ENCODE measurements around the gene MMRN1. TPM values are rescaled to one million over a fixed set of nuclear protein-coding genes. Genes with fewer than 3 reads are reported as not detected.
"Not testable (repeated sequence)": the region's sequence is repeated elsewhere in the genome, so short reads cannot be mapped to it uniquely, and the experiment has no call there.

The MMRN1 gene
- total RNA-seq, 6 experiments from 2014 or later: 5.4 to 19.0 (median 11.0) TPM

DNA sequence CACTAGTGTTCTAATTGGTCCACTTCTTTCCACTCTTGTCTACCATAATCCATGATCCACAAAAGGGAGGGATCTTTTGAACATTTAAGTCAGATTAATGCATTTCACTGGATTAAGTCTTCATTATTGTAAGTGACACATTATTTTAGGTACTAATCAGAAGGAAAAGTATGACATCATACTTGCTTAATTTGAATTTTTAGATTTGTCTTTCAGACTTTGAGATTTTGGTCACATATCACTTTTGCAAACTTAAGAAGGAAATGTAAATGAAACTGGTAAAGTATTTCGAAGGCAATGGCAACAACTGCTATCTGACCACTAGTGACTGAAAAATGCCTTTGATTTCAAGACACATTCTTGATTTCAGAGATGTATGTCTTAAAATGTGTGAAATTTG, 5.2 kb downstream of the MMRN1 start:
- H3K27ac ChIP-seq: no peak overlapping the region
- no peaks in the 10 kb centered on the region for H3K9me3 ChIP-seq
- no peak overlapping the region for H3K4me3 ChIP-seq
- H3K27me3 ChIP-seq: no peaks in the 10 kb centered on the region
- DNase-seq: no peak
- intact Hi-C loops (cut with DNase I): no loop called here
- H3K36me3 ChIP-seq: no peaks in the 10 kb centered on the region
- TF ChIP-seq POLR2A (IDR thresholded peaks at IDR 0.05): no peak
- TF ChIP-seq, protein P1, sequence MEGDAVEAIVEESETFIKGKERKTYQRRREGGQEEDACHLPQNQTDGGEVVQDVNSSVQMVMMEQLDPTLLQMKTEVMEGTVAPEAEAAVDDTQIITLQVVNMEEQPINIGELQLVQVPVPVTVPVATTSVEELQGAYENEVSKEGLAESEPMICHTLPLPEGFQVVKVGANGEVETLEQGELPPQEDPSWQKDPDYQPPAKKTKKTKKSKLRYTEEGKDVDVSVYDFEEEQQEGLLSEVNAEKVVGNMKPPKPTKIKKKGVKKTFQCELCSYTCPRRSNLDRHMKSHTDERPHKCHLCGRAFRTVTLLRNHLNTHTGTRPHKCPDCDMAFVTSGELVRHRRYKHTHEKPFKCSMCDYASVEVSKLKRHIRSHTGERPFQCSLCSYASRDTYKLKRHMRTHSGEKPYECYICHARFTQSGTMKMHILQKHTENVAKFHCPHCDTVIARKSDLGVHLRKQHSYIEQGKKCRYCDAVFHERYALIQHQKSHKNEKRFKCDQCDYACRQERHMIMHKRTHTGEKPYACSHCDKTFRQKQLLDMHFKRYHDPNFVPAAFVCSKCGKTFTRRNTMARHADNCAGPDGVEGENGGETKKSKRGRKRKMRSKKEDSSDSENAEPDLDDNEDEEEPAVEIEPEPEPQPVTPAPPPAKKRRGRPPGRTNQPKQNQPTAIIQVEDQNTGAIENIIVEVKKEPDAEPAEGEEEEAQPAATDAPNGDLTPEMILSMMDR (IDR thresholded peaks at IDR 0.05): no peak
- no peaks in the 10 kb centered on the region for H3K4me1 ChIP-seq
- ATAC-seq: no peak
- 24% methylated on average over 1 of the region's 1 CpG for WGBS (ENCODE audit: insufficient coverage, low coverage, low lambda C conversion rate, missing lambda C conversion rate)

GRCh38 chr4:89901808-89902431, 7.3 kb downstream of the MMRN1 start:
- H3K4me3 ChIP-seq; H3K4me1 ChIP-seq; intact Hi-C loops (cut with DNase I); H3K27me3 ChIP-seq; H3K36me3 ChIP-seq; H3K27ac ChIP-seq; H3K9me3 ChIP-seq: not testable (repeated sequence)
- peak; percentile 84 to 95 (median 90) for ATAC-seq
- TF ChIP-seq, protein P1 (IDR thresholded peaks at IDR 0.05): peak; percentile 39 to 65 (median 59)
- peak in 2 of 3 donors; percentile 33 to 51 for DNase-seq
- WGBS (ENCODE audit: insufficient coverage, low coverage, low lambda C conversion rate, missing lambda C conversion rate): 16% methylated on average over 7 of the region's 7 CpGs

DNA sequence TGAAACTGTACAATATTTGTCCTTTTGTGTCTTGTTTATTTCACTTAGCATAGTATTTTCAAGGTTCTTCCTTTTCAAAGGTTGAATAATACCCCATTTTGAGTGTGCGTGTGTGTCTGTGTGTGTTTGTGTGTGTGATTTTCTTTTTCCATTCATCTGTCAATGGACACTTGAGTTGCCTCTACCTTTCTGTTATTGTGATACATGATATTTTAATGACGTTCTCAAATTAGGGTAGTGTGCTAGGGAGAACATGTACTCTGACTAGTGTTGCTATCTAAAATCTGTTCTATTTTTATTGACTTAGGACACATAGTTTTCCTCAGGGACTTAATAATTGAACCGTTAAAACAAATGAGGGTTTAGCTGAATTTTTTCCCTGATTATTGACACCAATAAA, 9.9 kb downstream of the MMRN1 start:
- H3K27me3 ChIP-seq: no peaks in the 10 kb centered on the region
- no peak for ATAC-seq
- H3K27ac ChIP-seq: no peak overlapping the region
- no peaks in the 10 kb centered on the region for H3K36me3 ChIP-seq
- intact Hi-C loops (cut with DNase I): no loop called here
- no peak for DNase-seq
- no peak for TF ChIP-seq POLR2A (IDR thresholded peaks at IDR 0.05)
- TF ChIP-seq, protein P1 (IDR thresholded peaks at IDR 0.05): no peak
- WGBS (ENCODE audit: insufficient coverage, low coverage, low lambda C conversion rate, missing lambda C conversion rate): 61% methylated on average over 3 of the region's 3 CpGs
- H3K4me1 ChIP-seq: no peaks in the 10 kb centered on the region
- H3K9me3 ChIP-seq: no peaks in the 10 kb centered on the region
- no peak overlapping the region for H3K4me3 ChIP-seq

- intact Hi-C loops (cut with DNase I): no loop called here
- no peak overlapping the region for H3K27ac ChIP-seq
- TF ChIP-seq POLR2A (IDR thresholded peaks at IDR 0.05): no peak
- TF ChIP-seq, protein P1 (IDR thresholded peaks at IDR 0.05): no peak
- DNase-seq: no peak
- H3K36me3 ChIP-seq: no peaks in the 10 kb centered on the region
- no peak overlapping the region for H3K4me3 ChIP-seq
- no peaks in the 10 kb centered on the region for H3K27me3 ChIP-seq
- no peak for ATAC-seq
- H3K4me1 ChIP-seq: no peaks in the 10 kb centered on the region
- no peaks in the 10 kb centered on the region for H3K9me3 ChIP-seq
Observed at GRCh38 chr4:89906316-89906715, 11.7 kb downstream of the MMRN1 start.
